H1 (cell line): ENCODE results near the gene PCED1B. TPM values are rescaled to one million over a fixed set of nuclear protein-coding genes. Genes with fewer than 3 reads are reported as not detected.

Source experiments
- CTCF ChIA-PET: fragments of 300-600 bp; sonication (Branson Sonifier 250); formaldehyde crosslinking; loops from one replicate; lab custom pipeline; 2021; ENCODE audit not compliant: partially characterized antibody; lab: Charles Lee
- POLR2A ChIA-PET: fragments of 300-600 bp; sonication (Branson Sonifier 250); formaldehyde crosslinking; loops from one replicate; lab custom pipeline; 2021; ENCODE audit warnings: inconsistent platforms; ENCODE audit not compliant: partially characterized antibody; lab: Charles Lee
- DNase-seq, 2 experiments: peaks; one replicate each; pipeline versions ENCODE4 v3.0.0 to v3.0.0-alpha.2; 2010 to 2022; ENCODE audit warnings: low spot score in 2 of 2, low read depth in 1 of 2, mixed read lengths in 1 of 2
- FAIRE-seq: peaks from 2 replicates; lab custom pipeline; 2011; peaks lifted over from hg19 to GRCh38; lab: Jason Lieb, UNC
- H2AFZ ChIP-seq: 2 replicates; pipeline ENCODE4 v1.8.1; 2012; ENCODE audit warnings: low read length, inconsistent platforms
- H2AK5ac ChIP-seq: 2 replicates; pipeline ENCODE4 v1.6.1; 2013; ENCODE audit warnings: low read depth, low read length
- H2BK120ac ChIP-seq: replicated peaks from 2 replicates; pipeline ENCODE3; 2013; ENCODE audit warnings: low read depth, low read length, inconsistent platforms
- H2BK12ac ChIP-seq: 2 replicates; pipeline ENCODE4 v1.6.1; 2013; ENCODE audit warnings: low read depth, low read length
- H2BK15ac ChIP-seq: 2 replicates; pipeline ENCODE4 v1.6.1; 2013; ENCODE audit warnings: low read length
- H2BK20ac ChIP-seq: 2 replicates; pipeline ENCODE4 v1.6.1; 2013; ENCODE audit warnings: low read length
- H2BK5ac ChIP-seq: 2 replicates; pipeline ENCODE4 v1.6.1; 2013; ENCODE audit warnings: low read depth, low read length
- H3K14ac ChIP-seq: 2 replicates; pipeline ENCODE4 v1.6.1; 2013; ENCODE audit warnings: inconsistent platforms; ENCODE audit not compliant: insufficient read length
- H3K18ac ChIP-seq: 2 replicates; pipeline ENCODE4 v1.6.1; 2013; ENCODE audit warnings: low read length; ENCODE audit errors: extremely low read depth
- H3K23ac ChIP-seq: 2 replicates; pipeline ENCODE4 v1.6.1; 2013; ENCODE audit warnings: inconsistent platforms; ENCODE audit not compliant: insufficient read length
- H3K23me2 ChIP-seq: 2 replicates; pipeline ENCODE4 v1.6.1; 2013; ENCODE audit warnings: low read depth, low read length
- H3K27ac ChIP-seq: 2 replicates; pipeline ENCODE4 v1.6.1; 2011; ENCODE audit warnings: low read depth, low read length, inconsistent platforms
- H3K27me3 ChIP-seq, 4 experiments: replicated peaks in 1 of 4; 1 replicate in 1 of 4; 2 replicates in 3 of 4; pipeline versions ENCODE4 v1.6.1 to v1.8.1; 2011 to 2013; ENCODE audit warnings: low read length in 3 of 4, mild to moderate bottlenecking in 3 of 4, inconsistent platforms in 2 of 4, mixed read lengths in 2 of 4, moderate library complexity in 1 of 4; ENCODE audit not compliant: control insufficient read depth in 3 of 4, insufficient read depth in 3 of 4; ENCODE audit errors: extremely low read depth in 1 of 4
- H3K36me3 ChIP-seq, 4 experiments: 2 replicates each; pipeline versions ENCODE4 v1.6.1 to v1.8.1; 2011 to 2013; ENCODE audit warnings: mild to moderate bottlenecking in 4 of 4, low read length in 3 of 4, moderate library complexity in 2 of 4, control low read depth in 1 of 4, inconsistent platforms in 1 of 4; ENCODE audit not compliant: insufficient read depth in 4 of 4, control insufficient read depth in 2 of 4
- H3K4ac ChIP-seq: replicated peaks from 2 replicates; pipeline ENCODE3; 2013; ENCODE audit warnings: low read length, low read depth, mixed read lengths, inconsistent platforms; ENCODE audit not compliant: insufficient read length
- H3K4me1 ChIP-seq, 4 experiments: replicated peaks in 1 of 4; 1 replicate in 1 of 4; 2 replicates in 3 of 4; pipeline versions ENCODE4 v1.6.1 to v1.8.1; 2011 to 2013; ENCODE audit warnings: low read length in 3 of 4, inconsistent platforms in 2 of 4, mixed read lengths in 1 of 4; ENCODE audit not compliant: insufficient read depth in 4 of 4, control insufficient read depth in 3 of 4
- H3K4me2 ChIP-seq, 2 experiments: 2 replicates each; pipeline versions ENCODE4 v1.6.1 to v1.8.1; 2011 to 2013; ENCODE audit warnings: low read depth in 2 of 2, low read length in 2 of 2, control low read depth in 1 of 2, inconsistent platforms in 1 of 2, mild to moderate bottlenecking in 1 of 2; ENCODE audit not compliant: insufficient read depth in 1 of 2
- H3K4me3 ChIP-seq, 4 experiments: fragments of 200-600, 300-600 bp in 1 of 4; sonication (generic), shearing (Covaris generic), sonication (Bioruptor Twin) in 1 of 4; 2 replicates each; pipeline versions ENCODE4 v1.5.1 to v1.8.1; 2011 to 2016; ENCODE audit warnings: low read length in 4 of 4, low read depth in 3 of 4, control low read depth in 2 of 4, inconsistent platforms in 2 of 4, mild to moderate bottlenecking in 2 of 4, mixed read lengths in 1 of 4, moderate library complexity in 1 of 4; ENCODE audit not compliant: insufficient read depth in 2 of 4; ENCODE audit errors: extremely low read depth in 1 of 4
- H3K56ac ChIP-seq: replicated peaks from 2 replicates; pipeline ENCODE3; 2013; ENCODE audit warnings: low read depth, mild to moderate bottlenecking, mixed read lengths, low read length, inconsistent platforms; ENCODE audit not compliant: insufficient read length
- H3K79me1 ChIP-seq: 2 replicates; pipeline ENCODE4 v1.6.1; 2013; ENCODE audit warnings: low read depth, low read length, control low read depth
- H3K79me2 ChIP-seq, 2 experiments: 2 replicates each; pipeline versions ENCODE4 v1.6.1 to v1.8.1; 2012 to 2013; ENCODE audit warnings: low read length in 2 of 2, mild to moderate bottlenecking in 2 of 2, inconsistent platforms in 1 of 2; ENCODE audit not compliant: insufficient read depth in 2 of 2, control insufficient read depth in 1 of 2
- H3K9ac ChIP-seq, 4 experiments: replicated peaks in 1 of 4; 1 replicate in 1 of 4; 2 replicates in 3 of 4; pipeline versions ENCODE4 v1.6.1 to v1.8.1; 2011 to 2013; ENCODE audit warnings: low read depth in 3 of 4, low read length in 3 of 4, control low read depth in 2 of 4, mild to moderate bottlenecking in 2 of 4, moderate library complexity in 2 of 4, inconsistent platforms in 1 of 4; ENCODE audit errors: extremely low read depth in 1 of 4
- H3K9me3 ChIP-seq, 2 experiments: 2 replicates each; pipeline versions ENCODE4 v1.6.1 to v1.8.1; 2012 to 2013; ENCODE audit warnings: mild to moderate bottlenecking in 2 of 2, moderate library complexity in 2 of 2, control low read depth in 1 of 2, inconsistent platforms in 1 of 2, low read depth in 1 of 2, low read length in 1 of 2, mixed read lengths in 1 of 2; ENCODE audit not compliant: insufficient read depth in 2 of 2
- H4K20me1 ChIP-seq, 2 experiments: replicated peaks in 1 of 2; 2 replicates each; pipeline versions ENCODE3 to v1.8.1; 2011 to 2013; ENCODE audit warnings: inconsistent platforms in 2 of 2, low read length in 2 of 2, mild to moderate bottlenecking in 1 of 2; ENCODE audit not compliant: insufficient read depth in 2 of 2, control insufficient read depth in 1 of 2
- H4K5ac ChIP-seq: 2 replicates; pipeline ENCODE4 v1.6.1; 2013; ENCODE audit warnings: low read length, low read depth, mixed read lengths, inconsistent platforms; ENCODE audit not compliant: insufficient read length
- H4K8ac ChIP-seq: 2 replicates; pipeline ENCODE4 v1.8.0; 2013; ENCODE audit warnings: mild to moderate bottlenecking, moderate library complexity, low read length, inconsistent platforms; ENCODE audit not compliant: insufficient read depth; ENCODE audit errors: extremely low read depth
- H4K91ac ChIP-seq: replicated peaks from 2 replicates; pipeline ENCODE3; 2013; ENCODE audit warnings: low read length, mixed read lengths, inconsistent platforms; ENCODE audit not compliant: insufficient read length
- BACH1 ChIP-seq: IDR thresholded peaks from 2 replicates; pipeline ENCODE4 v1.6.1; 2012; ENCODE audit warnings: low read length, improper control_type of control experiment
- CHD2 ChIP-seq: IDR thresholded peaks from 2 replicates; pipeline ENCODE4 v1.6.1; 2012; ENCODE audit warnings: low read length, improper control_type of control experiment
- CTBP2 ChIP-seq: IDR thresholded peaks from 2 replicates; pipeline ENCODE4 v1.7.0; 2011; ENCODE audit warnings: borderline replicate concordance, mild to moderate bottlenecking, moderate library complexity, mixed read lengths, low read length; ENCODE audit not compliant: insufficient read depth, insufficient read length
- POLR2AphosphoS5 ChIP-seq: IDR thresholded peaks from 2 replicates; pipeline ENCODE4 v1.6.1; 2011; ENCODE audit warnings: low read depth, low read length
- POU5F1 ChIP-seq: IDR thresholded peaks from 2 replicates; pipeline ENCODE4 v1.6.1; 2011; ENCODE audit warnings: low read depth, mild to moderate bottlenecking, low read length, moderate library complexity
- RAD21 ChIP-seq, 2 experiments: IDR thresholded peaks in 1 of 2; conservative IDR thresholded peaks in 1 of 2; 2 replicates each; pipeline ENCODE4 v1.6.1; 2011; ENCODE audit warnings: low read depth in 2 of 2, low read length in 2 of 2, improper control_type of control experiment in 1 of 2, inconsistent platforms in 1 of 2, mild to moderate bottlenecking in 1 of 2, moderate library complexity in 1 of 2
- SIN3A ChIP-seq, 2 experiments: IDR thresholded peaks in 1 of 2; conservative IDR thresholded peaks in 1 of 2; 2 replicates each; pipeline ENCODE4 v1.6.1; 2011 to 2012; ENCODE audit warnings: low read length in 2 of 2, improper control_type of control experiment in 1 of 2, low read depth in 1 of 2, mild to moderate bottlenecking in 1 of 2
- SP2 ChIP-seq: IDR thresholded peaks from 2 replicates; pipeline ENCODE4 v1.6.1; 2012; ENCODE audit warnings: mild to moderate bottlenecking, low read length, inconsistent platforms
- SRF ChIP-seq: IDR thresholded peaks from 2 replicates; pipeline ENCODE4 v1.6.1; 2011; ENCODE audit warnings: mild to moderate bottlenecking, low read depth, low read length, moderate library complexity
- TBP ChIP-seq: IDR thresholded peaks from 2 replicates; pipeline ENCODE4 v1.6.1; 2011; ENCODE audit warnings: low read depth, low read length, improper control_type of control experiment
- WGBS, 2 experiments: shearing (Covaris generic) in 1 of 2; methylation state at CpG; one replicate each; pipeline versions ENCODE4 v1.1.6 to v1.1.7; 2013 to 2015; ENCODE audit warnings: low lambda C conversion rate in 2 of 2, mixed read lengths in 2 of 2, inconsistent platforms in 1 of 2, low coverage in 1 of 2, missing lambda C conversion rate in 1 of 2; ENCODE audit not compliant: insufficient replicate concordance in 2 of 2, insufficient coverage in 1 of 2, insufficient read length in 1 of 2; ENCODE audit errors: extremely low coverage in 1 of 2, missing lambda C conversion rate in 1 of 2; 5-methylcytosine and 5-hydroxymethylcytosine counted together
- polyA plus RNA-seq, 7 experiments: library from polyadenylated mRNA; depleted of rRNA in 3 of 7; stranded (reverse) in 5 of 7; unstranded in 2 of 7; fragments of >200 nt in 5 of 7; fragments of 200-250 nt in 2 of 7; gene quantifications; 1 replicate in 5 of 7; 2 replicates in 1 of 7; 4 replicates in 1 of 7; pipeline versions ENCODE4 v1.2.1 to v1.2.3, GENCODE V29; 2011 to 2013; ENCODE audit warnings: missing spikeins in 2 of 7, mixed read lengths in 2 of 7
- total RNA-seq: library from RNA; stranded (reverse); fragmentation: NEBNext Ultra II Directional; extraction: Animal tissue kit (Norgen Biotek cat#: 25700); gene quantifications from 2 replicates; pipeline ENCODE4 v1.2.1, GENCODE V29; 2021

Gene PCED1B
- total and polyA plus RNA-seq, 2 of the 8 experiments (the other 6 are each of a cell fraction or from before 2014, with no cell fraction given) = 4.7 to 5.4 TPM

- WGBS, 2 experiments = 97% methylated on average over 4 of the region's 4 CpGs; no CpG with 5 or more reads in 1 of the 2 experiments
Observed at GRCh38 chr12:47267571-47267970, 188.2 kb downstream of the PCED1B start.

More at GRCh38 chr12:47267571-47267970, 188.2 kb downstream of the PCED1B start:
- Histone ChIP-seq H4K8ac (no peak overlapping the region), H2BK5ac (no peak overlapping the region), H2BK15ac (no peak overlapping the region), H2BK12ac (no peak overlapping the region), H2BK20ac (no peak overlapping the region), H3K4me3 (no peak overlapping the region), H3K56ac (no peak overlapping the region), H3K79me2 (no peaks in the 10 kb centered on the region), H4K91ac (no peak overlapping the region), H3K27ac (no peak overlapping the region), H2BK120ac (no peak overlapping the region), H4K5ac (no peak overlapping the region), H3K4ac (no peak overlapping the region), H4K20me1 (no peaks in the 10 kb centered on the region), H3K23me2 (no peaks in the 10 kb centered on the region), H3K9me3 (no peaks in the 10 kb centered on the region), H3K23ac (no peak overlapping the region), H2AFZ (no peak overlapping the region), H3K27me3 (no peaks in the 10 kb centered on the region), H3K9ac (no peak overlapping the region), H3K18ac (no peak overlapping the region), H3K79me1 (no peaks in the 10 kb centered on the region), H3K4me2 (no peak overlapping the region), H2AK5ac (no peak overlapping the region), H3K14ac (no peak overlapping the region), H3K36me3 (no peaks in the 10 kb centered on the region), H3K4me1 (no peaks in the 10 kb centered on the region)
- POLR2A ChIA-PET = no interaction called here
- DNase-seq (no peak), FAIRE-seq (no peak)
- CTCF ChIA-PET = no interaction called here
- TF ChIP-seq CHD2 (no peak), TBP (no peak), POLR2AphosphoS5 (no peak), CTBP2 (no peak), SIN3A (conservative IDR thresholded peaks at IDR 0.05 in 1 of 2, IDR thresholded peaks at IDR 0.05 in 1 of 2; ENCODE audit: low read depth in 1 of 2, low read length in 2 of 2) (no peak), POU5F1 (no peak), SRF (no peak), BACH1 (no peak), RAD21 (IDR thresholded peaks at IDR 0.05 in 1 of 2, conservative IDR thresholded peaks at IDR 0.05 in 1 of 2; ENCODE audit: low read depth in 2 of 2, low read length in 2 of 2) (no peak), SP2 (no peak)
